Nephron (organoid): ENCODE measurements around the gene CYP3A5.
A peak's percentile ranks its signal among the peaks of the same experiment; 100 is the strongest.

Experiments
- H3K27ac Mint-ChIP-seq, 3 experiments: 2 replicates each; pipeline ENCODE4 v1.8.0; 2020; ENCODE audit warnings: mixed read lengths in 3 of 3, mild to moderate bottlenecking in 2 of 3, moderate library complexity in 1 of 3
- H3K27me3 Mint-ChIP-seq: 2 replicates; pipeline ENCODE4 v1.8.0; 2021; ENCODE audit warnings: low read depth, mild to moderate bottlenecking, moderate library complexity, mixed read lengths
- H3K36me3 Mint-ChIP-seq: 2 replicates; pipeline ENCODE4 v1.8.0; 2020; ENCODE audit warnings: low read depth, mixed read lengths
- H3K4me1 Mint-ChIP-seq: 2 replicates; pipeline ENCODE4 v1.8.0; 2020; ENCODE audit warnings: mixed read lengths
- H3K4me3 Mint-ChIP-seq, 3 experiments: 2 replicates each; pipeline ENCODE4 v1.8.0; 2020; ENCODE audit warnings: mild to moderate bottlenecking in 3 of 3, mixed read lengths in 3 of 3, moderate library complexity in 2 of 3
- H3K9me3 Mint-ChIP-seq: 2 replicates; pipeline ENCODE4 v1.8.0; 2020; ENCODE audit warnings: mixed read lengths
- TF ChIP-seq, protein P1 (sequence below), 3 experiments: fragments of 200-600 bp; sonication (generic); IDR thresholded peaks; one replicate each; pipeline ENCODE4 v1.5.0; 2021; ENCODE audit warnings: antibody characterized with exemption in 3 of 3; ENCODE audit not compliant: unreplicated experiment in 3 of 3

CYP3A5 gene

DNA sequence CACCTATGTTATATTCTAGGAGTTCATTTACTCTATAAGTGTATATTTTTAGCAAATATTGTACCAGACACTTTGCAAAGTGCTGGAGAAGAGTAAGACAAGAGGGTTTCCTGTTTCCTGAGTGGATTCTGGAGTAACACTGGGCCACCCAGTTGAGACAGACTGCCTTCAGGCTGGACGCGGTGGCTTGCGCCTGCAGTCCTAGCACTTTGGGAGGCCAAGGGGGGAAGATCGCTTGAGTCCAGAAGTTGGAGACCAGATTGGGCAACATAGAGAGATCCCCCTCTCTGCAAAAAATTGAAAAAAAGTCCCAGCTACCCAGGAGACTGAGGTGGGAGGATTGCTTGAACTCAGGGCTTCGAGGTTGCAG is 63.8 kb downstream of the CYP3A5 start:
- peak overlapping the region; percentile 82 to 98 (median 96) for H3K27ac Mint-ChIP-seq
- H3K27me3 Mint-ChIP-seq = no peaks in the 10 kb centered on the region
- TF ChIP-seq, protein P1, sequence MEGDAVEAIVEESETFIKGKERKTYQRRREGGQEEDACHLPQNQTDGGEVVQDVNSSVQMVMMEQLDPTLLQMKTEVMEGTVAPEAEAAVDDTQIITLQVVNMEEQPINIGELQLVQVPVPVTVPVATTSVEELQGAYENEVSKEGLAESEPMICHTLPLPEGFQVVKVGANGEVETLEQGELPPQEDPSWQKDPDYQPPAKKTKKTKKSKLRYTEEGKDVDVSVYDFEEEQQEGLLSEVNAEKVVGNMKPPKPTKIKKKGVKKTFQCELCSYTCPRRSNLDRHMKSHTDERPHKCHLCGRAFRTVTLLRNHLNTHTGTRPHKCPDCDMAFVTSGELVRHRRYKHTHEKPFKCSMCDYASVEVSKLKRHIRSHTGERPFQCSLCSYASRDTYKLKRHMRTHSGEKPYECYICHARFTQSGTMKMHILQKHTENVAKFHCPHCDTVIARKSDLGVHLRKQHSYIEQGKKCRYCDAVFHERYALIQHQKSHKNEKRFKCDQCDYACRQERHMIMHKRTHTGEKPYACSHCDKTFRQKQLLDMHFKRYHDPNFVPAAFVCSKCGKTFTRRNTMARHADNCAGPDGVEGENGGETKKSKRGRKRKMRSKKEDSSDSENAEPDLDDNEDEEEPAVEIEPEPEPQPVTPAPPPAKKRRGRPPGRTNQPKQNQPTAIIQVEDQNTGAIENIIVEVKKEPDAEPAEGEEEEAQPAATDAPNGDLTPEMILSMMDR (IDR thresholded peaks at IDR 0.05; ENCODE audit: unreplicated experiment in 3 of 3) = no peak

DNA sequence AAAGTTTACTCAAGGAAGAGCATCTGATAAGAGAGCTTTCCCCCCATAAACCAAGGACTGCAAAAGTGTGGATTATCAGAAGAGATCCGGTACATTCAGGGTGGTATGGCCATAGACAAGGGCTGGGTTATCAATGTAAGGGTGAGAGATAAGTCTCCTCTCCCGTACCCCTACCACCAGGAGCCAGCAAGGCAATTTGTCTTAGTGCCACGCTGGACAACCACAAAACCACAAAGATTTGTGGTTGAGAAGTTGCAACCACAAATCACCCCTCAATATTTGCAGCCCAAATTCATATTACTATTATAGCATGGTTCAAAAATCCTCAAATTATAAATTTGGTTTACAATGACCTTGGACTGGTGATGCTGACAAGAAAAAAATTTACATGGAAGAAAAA is 65.3 kb downstream of the CYP3A5 start:
- H3K27me3 Mint-ChIP-seq = peaks cover 5% of the 10 kb centered on the region
- TF ChIP-seq, protein P1 (IDR thresholded peaks at IDR 0.05; ENCODE audit: unreplicated experiment in 3 of 3) = no peak
- H3K36me3 Mint-ChIP-seq = peaks cover 12% of the 10 kb centered on the region
- no peak overlapping the region for H3K27ac Mint-ChIP-seq
- H3K9me3 Mint-ChIP-seq = no peaks in the 10 kb centered on the region
- H3K4me3 Mint-ChIP-seq = peak overlapping the region; percentile 47 to 73 (median 66)
- peaks cover 32% of the 10 kb centered on the region for H3K4me1 Mint-ChIP-seq

More for the DNA sequence above, 63.8 kb downstream of the CYP3A5 start:
- Mint-ChIP-seq H3K36me3 (peaks cover 24% of the 10 kb centered on the region), H3K4me3 (peak overlapping the region; percentile 93 to 100 (median 97)), H3K4me1 (peaks cover 32% of the 10 kb centered on the region), H3K9me3 (no peaks in the 10 kb centered on the region)

DNA sequence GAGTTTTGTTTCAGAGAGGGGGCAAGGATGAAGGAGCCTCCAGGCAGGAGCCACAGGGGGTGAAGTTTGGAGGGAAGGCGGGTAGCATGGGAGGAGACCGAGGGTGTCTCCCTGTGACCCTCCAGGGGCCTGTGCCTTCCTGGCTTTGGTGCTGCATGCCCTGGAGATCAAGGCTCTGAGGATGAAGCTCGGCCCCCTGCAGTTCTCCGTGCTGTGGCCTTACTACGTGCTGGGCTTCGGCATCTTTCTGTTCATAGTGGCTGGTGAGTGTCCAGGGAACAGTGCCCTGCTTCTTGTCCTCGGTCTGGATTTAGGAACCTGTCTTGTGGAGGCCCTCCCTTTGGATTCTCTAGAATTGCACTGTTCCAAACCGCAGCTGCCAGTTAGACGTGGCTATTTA is 72.2 kb downstream of the CYP3A5 start:
- Mint-ChIP-seq H3K36me3 (no peaks in the 10 kb centered on the region), H3K9me3 (no peaks in the 10 kb centered on the region), H3K4me3 (no peak overlapping the region), H3K27me3 (peaks cover 5% of the 10 kb centered on the region), H3K27ac (no peak overlapping the region), H3K4me1 (no peaks in the 10 kb centered on the region)
- TF ChIP-seq, protein P1 (IDR thresholded peaks at IDR 0.05; ENCODE audit: unreplicated experiment in 3 of 3) = no peak

DNA sequence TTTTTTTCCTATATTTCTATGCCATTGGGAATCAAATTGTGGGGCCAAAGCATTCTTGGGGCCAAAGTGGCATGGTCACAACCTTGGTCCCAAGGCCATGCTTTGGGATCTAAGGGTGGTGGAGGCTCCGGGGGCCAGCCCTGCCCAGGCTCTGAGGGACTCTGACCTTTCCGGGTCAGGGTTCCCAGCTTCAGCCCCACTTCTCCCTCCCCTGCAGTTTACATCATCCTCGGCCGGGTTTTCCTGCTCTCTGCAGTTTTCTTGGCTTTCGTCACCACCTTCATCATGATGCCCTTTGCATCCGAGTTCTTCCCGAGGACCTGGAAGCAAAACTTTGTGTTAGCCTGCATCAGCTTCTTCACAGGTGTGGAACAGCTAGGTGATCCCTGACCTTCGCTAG is 73.3 kb downstream of the CYP3A5 start:
- H3K27ac Mint-ChIP-seq = no peak overlapping the region
- H3K4me3 Mint-ChIP-seq = no peak overlapping the region
- no peaks in the 10 kb centered on the region for H3K9me3 Mint-ChIP-seq
- TF ChIP-seq, protein P1 (IDR thresholded peaks at IDR 0.05; ENCODE audit: unreplicated experiment in 3 of 3) = no peak
- H3K27me3 Mint-ChIP-seq = peaks cover 5% of the 10 kb centered on the region
- no peaks in the 10 kb centered on the region for H3K4me1 Mint-ChIP-seq
- no peaks in the 10 kb centered on the region for H3K36me3 Mint-ChIP-seq

DNA sequence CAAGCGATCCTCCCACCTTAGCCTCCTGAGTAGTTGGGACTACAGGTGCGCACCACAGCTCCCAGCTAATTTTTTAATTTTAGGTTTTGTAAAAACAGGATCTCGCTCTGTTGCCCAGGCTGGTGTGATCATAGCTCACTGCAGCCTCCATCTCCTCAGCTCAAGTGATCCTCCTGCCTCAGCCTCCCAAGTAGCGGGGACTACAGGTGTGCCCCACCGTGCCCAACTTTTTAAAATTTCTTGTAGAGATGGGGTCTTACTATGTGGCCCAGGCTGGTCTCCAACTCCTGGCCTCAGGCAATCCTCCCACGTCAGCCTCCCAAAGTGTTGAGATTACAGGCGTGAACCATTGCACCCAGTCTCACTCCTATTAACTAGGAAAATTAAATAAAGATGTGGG is 74.3 kb downstream of the CYP3A5 start:
- Mint-ChIP-seq H3K4me3 (no peak overlapping the region), H3K36me3 (no peaks in the 10 kb centered on the region), H3K9me3 (no peaks in the 10 kb centered on the region), H3K27ac (no peak overlapping the region), H3K4me1 (no peaks in the 10 kb centered on the region), H3K27me3 (peaks cover 5% of the 10 kb centered on the region)
- TF ChIP-seq, protein P1 (IDR thresholded peaks at IDR 0.05; ENCODE audit: unreplicated experiment in 3 of 3) = no peak

DNA sequence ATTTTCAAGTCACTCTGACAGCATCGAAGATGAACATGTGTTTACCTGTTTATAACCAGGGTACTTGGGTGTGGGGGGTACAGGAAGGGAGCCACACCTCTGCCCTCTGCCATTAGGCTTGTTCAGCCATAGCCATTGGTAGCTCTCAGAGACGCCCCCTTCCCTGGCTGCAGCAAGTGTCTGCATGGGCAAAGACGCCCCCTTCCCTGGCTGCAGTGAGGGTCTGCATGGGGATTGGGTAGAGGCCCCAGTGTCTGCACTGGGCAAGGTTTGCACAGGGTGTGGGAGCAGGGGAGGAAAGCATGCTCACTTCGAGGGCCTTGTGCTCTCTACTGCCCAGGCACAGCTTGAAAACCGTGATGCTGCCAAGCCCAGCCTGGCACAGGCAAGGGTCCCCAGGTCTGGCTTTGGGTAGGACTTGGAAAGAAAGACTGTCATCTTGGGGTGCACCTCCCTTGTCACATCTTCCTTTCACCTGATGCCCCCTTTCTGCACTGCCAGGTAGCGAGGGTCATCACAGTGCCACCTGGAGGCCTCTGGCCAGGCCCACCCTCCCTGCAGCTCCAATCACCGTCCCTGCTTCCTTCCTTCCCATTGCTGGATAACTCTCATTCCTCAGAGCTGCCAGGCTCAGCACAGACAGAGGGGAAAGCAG is 78.0 kb downstream of the CYP3A5 start:
- H3K27me3 Mint-ChIP-seq = no peaks in the 10 kb centered on the region
- no peak overlapping the region for H3K27ac Mint-ChIP-seq
- no peak overlapping the region for H3K4me3 Mint-ChIP-seq
- H3K36me3 Mint-ChIP-seq = no peaks in the 10 kb centered on the region
- no peaks in the 10 kb centered on the region for H3K9me3 Mint-ChIP-seq
- TF ChIP-seq, protein P1 (IDR thresholded peaks at IDR 0.05; ENCODE audit: unreplicated experiment in 3 of 3) = no peak
- H3K4me1 Mint-ChIP-seq = no peaks in the 10 kb centered on the region
